GM21825 (cell line): ENCODE results near the gene CUX1.

Experiments used
- ATAC-seq: cut with Tn5 transposase; IDR thresholded peaks from one replicate; pipeline ENCODE4 v1.9.1; 2021; ENCODE audit warnings: mild to moderate bottlenecking, moderate library complexity; ENCODE audit not compliant: unreplicated experiment

The CUX1 gene

DNA sequence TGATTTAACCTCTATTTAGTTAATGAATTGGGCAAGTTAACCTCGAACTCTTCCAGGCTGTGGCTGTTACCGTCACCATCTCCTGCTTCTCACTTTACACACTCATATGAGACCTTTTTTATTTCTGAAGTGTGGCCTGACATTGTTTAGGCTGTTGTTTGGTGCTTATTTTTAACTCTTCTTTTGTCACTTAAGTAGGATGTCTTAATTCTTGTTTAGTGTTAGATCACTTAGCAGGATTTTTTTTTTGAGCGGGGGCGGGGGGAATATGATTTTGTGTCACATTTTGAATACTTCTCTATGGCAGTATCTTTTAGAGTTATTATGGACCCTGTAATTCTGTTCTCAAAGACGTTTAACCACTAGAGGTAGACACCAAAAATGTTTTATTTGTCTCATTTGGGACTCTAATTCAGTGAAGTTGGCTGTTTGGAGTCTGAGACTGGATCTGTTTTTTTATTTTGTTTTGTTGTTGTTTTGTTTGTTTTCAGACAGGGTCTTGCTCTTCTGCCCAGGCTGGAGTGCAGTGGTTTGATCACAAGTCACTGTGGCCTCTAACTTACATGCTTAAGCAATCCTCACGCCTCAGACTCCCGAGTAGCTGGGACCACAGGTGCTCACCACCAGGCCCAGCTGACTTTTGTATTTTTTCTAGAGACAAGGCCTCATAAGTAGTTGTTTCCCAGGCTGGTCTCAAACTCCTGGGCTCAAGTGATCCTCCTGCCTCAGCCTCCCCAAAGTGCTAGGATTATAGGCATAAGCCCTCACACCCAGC, 73.5 kb downstream of the CUX1 start:
- ATAC-seq, result no peak

DNA sequence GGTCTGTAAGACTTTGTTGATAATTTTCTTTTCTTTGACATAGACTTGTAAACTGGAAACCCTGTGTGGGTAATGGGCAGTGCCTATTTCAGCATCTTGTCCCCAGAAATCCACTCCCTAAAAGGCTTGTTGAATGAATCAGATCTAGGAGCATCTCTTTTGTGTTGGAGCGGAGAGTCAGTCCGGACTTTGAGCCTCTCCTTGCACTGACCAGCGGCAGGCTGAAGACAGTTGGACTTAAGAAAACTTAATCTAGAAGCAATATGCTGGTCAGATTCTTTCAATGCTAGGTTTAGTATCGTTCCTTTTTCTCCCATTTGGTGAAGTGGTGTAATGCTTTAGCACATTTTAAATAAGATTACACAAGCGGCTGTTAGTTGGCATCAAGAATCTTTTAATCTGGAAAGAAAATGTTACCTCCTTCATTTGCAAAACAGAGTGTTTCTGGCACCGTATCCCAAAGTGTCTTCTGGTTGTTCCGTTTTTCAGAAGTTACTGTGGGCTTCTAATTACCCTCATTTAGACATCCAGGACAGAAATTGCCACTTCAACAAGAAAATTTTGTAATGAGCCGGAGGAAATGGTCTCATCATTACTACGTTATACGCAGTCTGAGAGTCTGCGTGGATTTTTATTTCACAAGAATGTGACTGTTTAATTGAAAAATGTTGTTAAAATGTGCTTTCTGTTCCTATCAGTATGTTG, 74.7 kb downstream of the CUX1 start:
- no peak for ATAC-seq

DNA sequence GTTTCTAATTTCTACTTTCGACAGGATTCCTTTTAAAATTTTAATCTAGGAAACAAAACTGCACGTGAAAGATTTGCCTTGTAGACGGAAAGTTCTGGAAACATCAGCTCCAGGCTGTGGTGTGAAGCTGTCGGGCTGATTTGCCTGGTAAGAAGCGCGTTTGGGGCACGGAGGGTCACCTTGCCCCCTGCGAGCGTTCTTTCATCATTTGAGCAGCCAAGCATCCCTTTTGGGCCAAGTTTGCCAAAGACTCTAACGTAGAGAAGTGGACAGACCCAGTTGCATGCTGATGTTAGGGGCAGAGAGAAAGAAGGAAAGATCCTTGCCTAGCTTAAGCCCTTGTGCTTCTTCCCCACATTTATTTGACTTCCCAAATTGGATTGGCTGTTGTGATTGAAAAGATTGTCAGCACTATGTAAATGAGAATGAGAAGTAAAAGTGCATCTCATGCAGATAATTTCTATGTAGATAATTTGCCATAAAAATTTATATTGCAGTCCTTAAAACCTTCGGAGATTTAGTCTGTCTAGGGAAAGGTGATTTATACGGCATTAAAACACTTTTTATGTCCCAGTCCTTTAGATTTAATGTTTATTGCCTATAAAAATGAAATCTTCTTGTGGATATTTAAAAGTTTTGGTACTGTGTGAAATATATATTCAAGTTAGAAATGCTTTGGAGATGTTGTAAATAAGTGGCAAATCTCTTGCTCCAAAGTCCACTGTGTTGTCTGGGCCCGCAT, 76.1 kb downstream of the CUX1 start:
- no peak for ATAC-seq

DNA sequence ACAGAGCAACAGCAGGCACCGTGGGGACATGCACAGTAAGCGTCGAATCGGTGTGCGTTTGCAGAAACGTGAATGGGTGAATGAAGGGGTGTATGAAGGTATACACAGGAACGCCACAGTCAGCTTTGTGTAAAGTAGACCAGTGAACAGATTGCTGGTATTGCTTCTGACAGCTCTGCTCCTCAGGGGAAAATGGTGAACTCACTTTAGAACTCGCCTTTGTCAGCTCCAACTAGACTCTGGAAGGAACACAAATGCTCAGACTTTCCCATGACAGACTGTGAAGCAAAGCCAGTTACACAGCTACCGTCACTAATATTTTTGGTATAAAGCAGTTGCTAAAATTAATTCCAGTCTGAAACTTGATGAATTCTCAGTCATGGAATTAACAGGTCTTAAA, 78.9 kb downstream of the CUX1 start:
- no peak for ATAC-seq

DNA sequence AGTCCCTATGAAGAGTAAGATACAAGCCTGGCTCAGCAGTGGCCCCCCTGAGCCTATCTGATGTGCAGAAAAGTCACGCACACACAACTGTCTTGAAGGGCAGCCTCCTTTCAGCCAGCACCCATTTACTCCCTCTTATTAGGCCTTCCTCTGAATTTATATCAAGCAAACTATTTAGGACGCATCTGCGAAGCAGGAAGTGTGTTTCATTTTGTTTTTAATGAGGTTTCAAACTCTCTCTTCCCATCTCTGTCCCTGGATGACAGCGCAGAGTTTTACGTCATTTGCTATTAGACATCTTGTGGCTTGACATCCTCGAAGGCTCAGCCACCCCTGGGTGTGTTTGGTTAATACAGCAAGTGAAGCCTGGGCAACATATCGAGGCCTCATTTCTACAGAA, 79.5 kb downstream of the CUX1 start:
- ATAC-seq, result no peak

DNA sequence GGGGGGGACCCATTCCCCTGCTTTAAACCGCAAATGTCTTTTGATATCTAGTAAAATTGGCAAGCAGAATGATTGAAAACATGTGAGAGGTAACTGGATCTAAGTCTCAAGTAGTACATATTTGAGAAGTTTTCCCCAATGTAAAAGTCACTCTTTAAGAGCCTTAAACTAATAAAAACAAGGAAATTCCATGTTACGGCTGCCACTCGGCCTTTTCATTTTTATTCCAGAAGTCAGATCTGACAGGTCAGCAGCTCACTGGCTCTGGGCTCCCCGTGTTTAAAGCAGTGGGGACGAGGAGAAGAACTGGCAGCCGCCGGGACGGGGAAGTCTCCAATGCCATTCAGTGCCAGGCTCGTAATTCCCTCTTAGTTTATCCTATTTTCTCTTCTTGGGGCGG, 80.7 kb downstream of the CUX1 start:
- no peak for ATAC-seq

DNA sequence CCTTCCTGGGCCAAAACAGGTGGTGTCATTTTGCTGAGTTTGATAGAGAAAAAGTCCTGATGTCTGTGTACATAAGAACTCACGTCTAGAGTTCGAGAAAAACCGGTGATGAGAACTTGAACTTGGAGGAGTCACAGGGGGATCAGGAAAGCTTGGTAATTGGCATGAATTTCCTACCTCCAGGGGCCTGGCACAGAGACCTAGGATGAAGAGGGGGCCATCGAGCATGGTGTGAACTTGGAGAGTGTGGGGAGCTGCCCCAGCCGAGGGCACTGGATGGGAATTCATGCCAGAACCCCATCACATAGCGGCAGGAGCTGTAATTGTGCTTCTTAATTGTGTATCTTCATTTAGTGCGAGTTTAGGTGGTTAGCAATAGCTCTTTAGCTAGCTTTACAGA, 82.2 kb downstream of the CUX1 start:
- no peak for ATAC-seq

DNA sequence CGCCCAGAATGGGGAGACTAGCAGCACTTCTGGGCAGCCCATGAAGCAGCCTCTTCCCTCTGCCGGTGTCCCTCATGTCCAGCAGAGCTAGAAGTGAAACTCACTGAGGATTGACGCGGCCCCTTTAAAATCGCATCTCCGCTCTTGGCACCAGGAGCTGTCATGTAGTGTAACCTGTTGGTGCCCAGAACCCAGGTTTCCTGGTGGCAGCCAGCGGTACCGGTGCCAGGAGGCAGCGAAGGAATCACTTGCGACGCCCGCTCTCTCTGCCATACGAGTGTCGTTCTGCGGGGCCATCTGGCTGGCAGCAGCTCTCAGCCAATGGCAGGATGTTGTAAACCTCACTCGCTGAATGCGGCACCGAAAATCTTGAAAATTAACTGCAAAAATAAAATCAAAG, 82.7 kb downstream of the CUX1 start:
- ATAC-seq, result no peak

DNA sequence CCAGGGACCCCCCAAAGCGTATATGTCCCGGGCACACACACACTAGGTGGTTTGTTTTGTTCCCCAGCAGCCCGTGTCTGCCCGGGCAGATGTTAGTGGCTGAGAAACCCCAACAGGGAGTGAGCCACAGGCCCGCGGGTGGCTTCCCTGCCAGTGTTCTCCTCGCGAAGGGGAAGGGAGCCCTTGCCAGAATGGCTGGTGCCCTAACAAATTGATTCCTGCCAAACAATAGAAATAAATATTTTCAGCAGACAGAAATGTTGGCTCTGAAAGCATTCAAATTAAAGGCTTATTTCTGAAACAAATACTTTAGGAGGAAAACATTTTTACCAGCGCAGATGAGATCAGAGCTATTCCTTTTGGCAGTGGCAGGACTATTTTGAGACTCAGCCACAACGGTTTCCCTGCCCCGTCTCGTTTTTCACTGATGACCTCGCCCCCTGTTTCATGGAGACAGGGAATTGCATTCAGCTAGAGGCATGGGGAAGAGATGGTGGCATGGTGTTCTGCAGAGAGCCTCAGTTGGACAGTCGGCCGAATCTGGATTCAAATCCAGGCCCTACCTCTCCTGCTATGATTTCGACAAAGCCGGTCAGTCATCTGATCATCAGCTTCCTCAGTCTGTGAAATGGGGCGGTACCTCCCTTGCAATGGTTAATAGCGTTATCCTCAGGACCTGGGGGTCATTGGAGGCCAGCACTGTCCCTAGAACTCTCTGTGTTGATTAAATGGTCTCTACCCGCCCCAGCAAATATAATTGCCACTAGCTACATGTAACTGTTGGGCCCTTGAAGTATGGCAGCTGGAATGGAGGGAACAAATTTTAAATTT, 84.5 kb downstream of the CUX1 start:
- no peak for ATAC-seq

DNA sequence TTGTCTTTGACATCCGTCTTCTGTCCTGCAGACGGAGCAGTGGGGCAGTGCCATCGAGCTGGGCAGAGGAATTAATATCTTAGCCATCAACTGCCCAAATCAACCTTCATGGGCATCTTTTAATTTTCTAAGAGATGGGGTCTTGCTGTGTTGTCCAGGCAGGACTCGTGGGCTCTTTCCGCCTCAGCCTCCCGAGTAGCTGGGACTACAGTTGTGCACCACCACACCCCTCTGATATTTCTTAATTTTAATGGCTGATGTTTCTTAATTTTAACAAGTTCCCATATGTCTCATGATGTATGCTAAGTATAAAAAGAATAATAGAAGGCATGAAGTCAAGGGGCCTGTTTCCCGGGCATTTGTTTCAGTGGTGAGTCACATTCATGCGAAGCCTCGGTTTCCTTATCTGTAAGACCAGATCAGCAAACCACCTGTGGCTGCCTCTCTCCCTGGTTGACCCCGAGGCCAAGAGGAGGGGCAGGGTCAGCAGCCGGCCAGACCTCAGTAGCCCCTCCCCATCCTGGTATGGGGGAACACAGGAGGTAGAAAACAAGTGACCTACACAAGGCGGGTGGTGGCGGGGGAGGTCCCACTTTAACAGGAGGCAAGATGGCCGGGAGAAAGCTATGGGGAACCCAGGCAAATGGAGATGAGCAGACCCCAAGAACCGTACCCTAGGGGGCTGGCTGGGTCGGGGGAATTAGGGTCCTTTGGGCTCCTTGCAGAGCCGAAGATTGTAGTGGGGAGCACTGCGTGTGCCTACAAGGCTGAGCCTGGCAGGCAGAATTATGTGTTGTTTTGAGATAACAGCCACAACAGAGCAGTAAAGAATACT, 85.5 kb downstream of the CUX1 start:
- ATAC-seq, result no peak

DNA sequence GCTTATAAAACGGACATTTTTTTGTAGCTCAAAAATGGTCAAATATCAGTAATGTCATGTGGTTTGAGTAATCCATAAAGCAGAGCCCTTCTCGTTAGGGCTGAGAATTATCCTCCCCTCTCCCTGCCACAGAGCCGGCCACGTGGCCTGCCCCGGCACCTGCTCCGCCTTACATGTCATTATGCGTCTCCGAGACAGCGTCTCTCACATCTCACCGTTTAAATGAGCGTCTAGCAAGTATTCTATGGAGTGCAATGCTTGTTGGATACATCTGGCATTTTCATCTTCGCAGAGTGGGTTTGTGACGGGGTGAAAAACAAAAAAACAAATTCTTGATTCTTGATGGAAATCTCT, 86.1 kb downstream of the CUX1 start:
- no peak for ATAC-seq

DNA sequence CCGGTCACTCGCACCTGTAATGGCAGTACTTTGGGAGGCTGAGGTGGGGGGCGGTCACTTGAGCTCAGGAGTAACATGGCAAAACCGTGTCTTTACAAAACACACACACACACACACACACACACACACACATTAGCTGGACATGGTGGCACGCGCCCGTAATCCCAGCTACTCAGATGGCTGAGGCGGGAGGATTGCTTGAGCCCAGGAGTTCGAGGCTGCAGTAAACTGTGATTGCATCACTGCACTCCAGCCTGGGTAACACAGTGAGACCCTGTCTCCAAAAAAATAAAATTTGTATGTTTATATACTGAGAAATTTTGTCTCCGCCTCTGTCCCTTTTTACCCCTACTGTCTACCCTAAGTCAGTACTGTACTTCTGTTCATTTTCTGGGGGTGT, 86.6 kb downstream of the CUX1 start:
- no peak for ATAC-seq

DNA sequence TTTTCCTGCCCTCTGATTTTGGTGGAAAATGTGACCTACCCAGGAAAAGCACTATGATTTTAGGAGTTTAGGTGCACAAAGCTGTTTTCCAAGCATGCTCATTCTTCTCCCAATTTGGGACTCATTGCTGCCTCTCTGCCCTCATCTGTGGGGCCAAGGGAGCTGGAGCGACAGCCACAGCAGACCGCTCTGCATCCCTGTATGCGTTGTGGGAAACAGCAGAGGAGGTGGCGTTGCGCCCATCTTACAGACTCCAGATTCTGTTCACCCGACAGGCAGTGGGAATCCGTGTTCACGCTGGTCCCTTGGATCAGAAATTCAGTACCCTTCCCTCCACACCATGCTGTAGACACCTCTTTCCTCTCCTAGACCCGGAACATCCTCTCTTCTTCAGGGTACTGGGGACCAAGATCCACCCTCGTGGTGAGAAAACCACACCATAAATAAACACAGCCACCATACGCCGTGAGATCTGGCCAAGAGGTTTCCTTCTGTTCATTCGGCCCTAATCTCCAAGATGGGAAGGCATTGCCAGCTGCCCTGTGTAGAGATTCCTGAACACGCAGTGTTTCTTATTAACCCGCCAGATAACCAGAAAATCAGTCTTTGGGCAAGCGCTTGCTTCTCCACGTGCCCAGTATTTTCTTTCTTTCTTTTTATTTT, 87.9 kb downstream of the CUX1 start:
- no peak for ATAC-seq

DNA sequence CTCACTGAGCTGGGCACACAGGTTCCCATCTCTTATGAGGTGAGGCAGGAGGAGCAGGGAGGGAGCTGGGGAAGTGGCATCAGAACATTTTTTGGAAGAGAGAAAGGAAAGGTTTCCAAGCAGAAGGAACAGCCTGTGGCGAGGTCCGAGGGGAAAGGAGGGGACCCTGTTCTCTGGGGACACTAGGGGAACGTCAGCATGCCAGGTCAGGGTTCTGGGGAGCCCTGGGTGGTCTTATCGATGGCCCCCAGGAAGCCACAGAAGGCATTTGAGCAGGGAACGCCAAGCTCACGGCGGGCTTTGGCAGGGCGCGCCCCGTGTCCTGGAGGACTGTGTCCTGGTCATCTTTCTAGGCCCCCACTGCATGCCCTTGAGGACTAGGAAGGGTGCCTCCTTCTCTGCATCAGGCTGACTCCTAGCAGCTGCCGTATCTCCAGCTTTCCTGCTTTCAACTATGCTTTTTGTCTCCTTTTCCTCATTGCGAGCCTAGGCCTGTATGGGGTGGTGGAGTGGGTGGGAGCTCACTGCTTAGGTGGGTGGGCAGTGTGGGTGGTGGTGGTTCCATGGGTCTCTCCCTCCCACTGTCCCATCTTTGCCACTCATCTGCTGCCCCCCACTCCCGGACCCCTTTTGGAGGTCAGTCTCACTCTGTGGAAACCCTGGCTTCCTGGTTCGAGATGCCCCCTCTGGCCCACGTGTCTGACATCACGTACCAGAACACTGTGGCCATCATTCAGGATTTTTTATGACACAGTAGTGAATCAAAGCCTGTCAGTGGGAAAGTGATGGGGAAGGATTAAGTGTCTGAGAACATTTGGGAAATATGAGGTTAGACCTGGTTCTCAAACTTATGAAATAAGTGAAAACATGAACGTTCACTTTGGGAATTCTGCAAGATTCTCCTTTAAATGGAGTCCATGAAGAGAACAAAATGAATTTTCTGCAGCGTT, 89.1 kb downstream of the CUX1 start:
- no peak for ATAC-seq

DNA sequence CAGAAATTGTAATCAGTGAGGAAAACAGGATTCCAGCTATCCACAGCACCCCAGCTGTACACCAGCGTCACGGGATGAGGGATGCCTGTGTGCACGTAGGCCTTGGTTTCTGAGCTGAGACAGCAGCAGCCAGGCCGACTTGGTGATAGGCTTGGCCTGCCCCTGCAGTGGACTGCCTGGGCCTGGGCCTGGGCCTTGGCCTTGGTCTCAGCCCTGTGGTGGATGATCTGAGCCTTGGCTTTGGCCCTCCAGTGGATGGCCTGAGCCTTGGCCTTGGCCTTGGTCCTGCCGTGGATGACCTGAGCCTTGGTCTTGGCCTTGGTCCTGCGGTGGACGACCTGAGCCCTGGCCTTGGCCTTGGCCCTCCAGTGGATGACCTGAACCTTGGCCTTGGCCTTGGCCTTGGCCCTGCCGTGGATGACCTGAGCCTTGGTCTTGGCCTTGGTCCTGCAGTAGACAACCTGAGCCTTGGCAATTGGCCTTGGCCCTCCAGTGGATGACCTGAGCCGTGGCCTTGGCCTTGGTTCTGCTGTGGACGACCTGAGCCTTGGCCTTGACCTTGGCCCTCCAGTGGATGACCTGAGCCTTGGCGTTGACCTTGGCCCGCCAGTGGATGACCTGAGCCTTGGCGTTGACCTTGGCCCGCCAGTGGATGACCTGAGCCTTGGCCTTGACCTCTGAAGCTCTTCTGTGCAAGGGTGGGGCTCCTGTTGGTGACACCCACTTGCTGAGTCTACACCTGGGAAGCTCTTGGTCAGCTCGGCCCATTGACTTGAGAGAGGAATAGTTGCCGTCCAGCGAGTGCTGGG, 93.8 kb downstream of the CUX1 start:
- no peak for ATAC-seq

DNA sequence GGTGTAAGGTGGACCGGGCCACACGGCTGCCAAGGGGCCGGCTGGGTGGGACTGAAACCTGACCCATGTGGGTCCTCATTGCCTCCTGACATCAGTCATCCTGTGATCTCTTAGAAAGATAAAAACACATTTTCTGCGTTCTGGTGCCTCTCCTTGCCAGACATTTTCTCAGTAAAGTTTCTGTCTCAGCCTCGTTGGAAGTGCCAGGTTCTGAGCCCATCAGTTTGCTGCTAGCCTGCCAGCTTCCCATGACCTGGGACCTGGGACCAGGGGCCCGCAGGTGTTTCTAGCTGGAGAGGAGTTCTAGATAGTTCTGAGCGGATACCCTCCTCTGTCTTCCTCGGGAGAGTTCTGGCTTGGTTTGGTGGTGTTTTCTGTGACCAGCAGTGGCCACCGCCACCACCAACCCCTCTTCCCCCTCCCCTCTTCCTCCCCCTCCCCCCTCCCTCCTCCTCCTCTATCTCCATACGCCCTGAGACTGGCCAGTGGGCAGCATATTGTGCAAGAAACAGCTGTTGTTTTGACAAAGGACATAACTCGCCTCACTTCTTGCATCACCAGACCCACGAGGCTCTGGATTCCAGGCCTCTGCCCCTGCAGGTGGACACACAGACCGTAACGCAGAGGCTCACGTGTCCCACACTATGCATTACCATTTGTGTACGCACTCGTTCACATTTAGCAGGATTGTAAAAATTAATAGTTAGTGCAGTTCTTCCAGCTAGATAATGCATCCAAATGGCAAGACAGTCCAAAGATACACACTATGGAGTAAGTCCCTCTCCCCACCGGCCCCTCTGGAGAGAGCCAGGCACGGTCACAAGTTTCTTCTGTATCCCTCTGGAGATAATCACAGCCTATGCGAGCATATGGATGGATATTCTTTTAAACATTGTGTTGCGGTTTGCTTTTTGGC, 94.6 kb downstream of the CUX1 start:
- no peak for ATAC-seq

DNA sequence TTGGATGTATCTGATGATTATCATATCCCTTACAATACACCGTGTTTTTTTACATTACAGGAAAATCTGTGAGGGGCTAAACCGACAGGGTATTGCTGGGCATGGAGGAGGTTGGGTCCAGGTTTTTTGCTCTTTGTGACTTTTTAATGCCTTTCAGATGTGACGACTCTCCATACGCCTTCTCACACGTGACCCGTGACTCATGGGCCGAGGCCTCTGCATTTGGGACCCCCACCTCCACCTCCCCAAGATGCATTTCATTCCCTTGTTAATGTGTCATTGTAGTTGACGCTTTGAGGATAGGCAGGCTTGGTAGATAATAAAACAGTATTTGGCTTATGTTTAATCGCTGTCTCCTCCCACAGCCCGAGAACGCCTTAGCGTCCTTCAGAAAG, 95.3 kb downstream of the CUX1 start:
- ATAC-seq, result no peak
